HUES48 (cell line): Measurements from ENCODE around the gene GABPB2.
"Not testable (repeated sequence)": the region's sequence is repeated elsewhere in the genome, so short reads cannot be mapped to it uniquely, and the experiment has no call there.

Experiments used
- H3K27ac ChIP-seq: one replicate; pipeline ENCODE4 v1.7.0; 2013; ENCODE audit warnings: low read depth, low read length, inconsistent platforms
- H3K27me3 ChIP-seq: 2 replicates; pipeline ENCODE4 v1.6.1; 2013; ENCODE audit warnings: mild to moderate bottlenecking, low read length; ENCODE audit not compliant: control insufficient read depth, insufficient read depth
- H3K36me3 ChIP-seq: 2 replicates; pipeline ENCODE4 v1.6.1; 2013; ENCODE audit warnings: low read length; ENCODE audit not compliant: control insufficient read depth, insufficient read depth
- H3K4me1 ChIP-seq: 2 replicates; pipeline ENCODE4 v1.6.1; 2013; ENCODE audit warnings: mild to moderate bottlenecking, low read length; ENCODE audit not compliant: control insufficient read depth, insufficient read depth
- H3K4me3 ChIP-seq: 2 replicates; pipeline ENCODE4 v1.5.1; 2013; ENCODE audit warnings: mild to moderate bottlenecking, low read depth, low read length
- H3K9ac ChIP-seq: 2 replicates; pipeline ENCODE4 v1.6.1; 2013; ENCODE audit warnings: mild to moderate bottlenecking, low read depth, low read length, moderate library complexity
- H3K9me3 ChIP-seq: 2 replicates; pipeline ENCODE4 v1.6.1; 2013; ENCODE audit warnings: low read length; ENCODE audit not compliant: control insufficient read depth, insufficient read depth

The GABPB2 gene

DNA sequence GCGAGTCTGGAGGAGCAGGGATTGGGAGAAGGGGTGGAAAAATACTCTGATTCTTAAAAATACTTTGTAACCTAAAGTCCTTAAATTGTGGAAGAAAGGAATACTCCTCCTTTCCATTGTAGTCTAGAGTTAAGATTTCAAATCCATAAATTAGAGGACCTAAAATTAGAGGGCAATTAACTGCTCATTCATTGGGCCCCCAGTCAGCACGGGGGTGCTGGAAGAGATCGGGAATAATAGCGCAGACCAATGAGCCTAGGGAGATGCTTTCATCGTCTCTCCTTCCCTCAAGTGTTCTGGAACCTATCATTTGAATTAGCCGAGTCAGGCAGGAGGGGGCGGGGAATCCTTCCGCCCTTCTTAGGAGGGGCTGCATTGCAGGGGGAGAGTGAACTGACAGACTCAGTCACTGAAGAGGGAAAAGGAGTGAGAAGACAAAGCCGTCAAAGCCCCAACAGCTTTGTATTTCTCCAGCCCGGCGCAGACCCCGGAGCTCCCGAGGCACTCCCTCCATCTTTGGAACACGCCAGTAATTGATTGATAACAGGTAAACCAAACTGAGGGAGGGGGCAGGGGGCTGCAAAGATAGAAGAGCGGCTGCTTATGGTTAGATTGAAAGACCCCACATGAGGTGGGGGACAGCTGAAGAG, 10.4 kb upstream of the GABPB2 start, which contains the start of gene MLLT11:
Gene MLLT11 (plus strand): TSS at position 391 of the 650 bp plus-strand sequence. CDS start 6,828 bp downstream, outside the sequence.
- Histone ChIP-seq H3K36me3 (peaks cover 22% of the 10 kb centered on the region), H3K27ac (peak within 1 kb of the TSS; percentile 92), H3K4me3 (peak within 1 kb of the TSS; percentile 93), H3K9me3 (no peaks in the 10 kb centered on the region), H3K9ac (peak within 1 kb of the TSS; percentile 84), H3K27me3 (no peaks in the 10 kb centered on the region), H3K4me1 (peaks cover 31% of the 10 kb centered on the region)

DNA sequence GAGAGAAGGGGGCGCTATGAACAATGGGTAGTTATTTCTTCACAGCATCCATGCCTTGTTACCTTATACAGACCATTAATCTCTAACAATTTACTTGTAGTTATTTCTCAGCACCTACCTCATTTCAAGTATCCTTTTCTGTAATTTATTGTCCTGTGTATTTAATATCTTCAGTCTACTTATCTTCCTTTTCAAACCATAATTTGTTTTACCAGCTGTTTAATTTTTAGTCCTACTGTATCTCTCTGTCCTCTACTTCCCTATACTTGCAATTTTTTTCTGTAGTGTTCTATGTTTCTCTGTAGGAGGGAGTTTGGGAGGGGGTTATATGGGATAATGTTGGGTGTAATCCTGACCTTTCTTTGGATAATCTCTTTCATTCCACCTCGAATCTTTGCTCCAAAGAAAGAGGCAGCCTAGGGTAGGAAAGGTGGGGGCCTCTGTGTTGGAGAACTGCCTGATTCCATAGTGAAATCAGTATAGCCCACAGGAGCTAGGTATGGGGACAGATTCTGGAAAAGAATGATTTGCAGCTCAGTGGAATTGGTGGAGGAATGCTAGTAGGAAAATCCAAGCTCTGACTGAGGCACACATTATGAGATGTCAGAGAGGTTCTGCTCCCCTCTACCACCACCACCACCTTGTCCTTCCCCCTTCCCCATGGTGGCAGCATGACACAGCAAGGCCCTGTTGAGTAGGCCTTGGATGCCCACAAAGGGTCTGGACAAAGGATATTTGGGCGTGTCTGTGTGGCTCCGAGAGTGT, 9.7 kb upstream of the GABPB2 start:
- Histone ChIP-seq H3K9me3 (no peaks in the 10 kb centered on the region), H3K4me1 (peaks cover 31% of the 10 kb centered on the region), H3K36me3 (peaks cover 17% of the 10 kb centered on the region), H3K27me3 (no peaks in the 10 kb centered on the region), H3K27ac (peak overlapping the region; percentile 92), H3K4me3 (peak overlapping the region; percentile 93), H3K9ac (peak overlapping the region; percentile 84)

DNA sequence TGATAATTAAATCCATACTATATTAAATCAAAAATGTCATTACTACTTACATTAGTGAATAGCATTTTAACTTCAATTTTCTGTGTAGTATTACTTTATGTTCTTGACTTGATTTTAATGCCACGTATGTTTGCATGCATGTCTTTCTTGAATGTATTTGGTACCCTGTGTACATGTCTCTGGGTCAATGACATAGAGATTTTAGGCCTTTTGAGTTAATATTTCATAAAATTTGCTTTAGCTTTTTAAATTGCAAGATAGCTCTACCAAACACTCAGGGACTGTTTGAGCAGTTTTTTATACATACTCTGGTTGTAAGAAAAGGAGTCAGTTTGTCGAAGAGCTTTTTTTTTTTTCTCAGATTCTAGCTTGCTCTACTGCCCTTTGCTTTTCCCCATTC, 8.9 kb upstream of the GABPB2 start:
- H3K27me3 ChIP-seq, result no peaks in the 10 kb centered on the region
- peak overlapping the region; percentile 93 for H3K4me3 ChIP-seq
- H3K9me3 ChIP-seq, result no peaks in the 10 kb centered on the region
- H3K4me1 ChIP-seq, result peaks cover 28% of the 10 kb centered on the region
- peak overlapping the region; percentile 92 for H3K27ac ChIP-seq
- H3K36me3 ChIP-seq, result peaks cover 13% of the 10 kb centered on the region
- peak overlapping the region; percentile 84; the same call in 1 of the 2 replicates for H3K9ac ChIP-seq

DNA sequence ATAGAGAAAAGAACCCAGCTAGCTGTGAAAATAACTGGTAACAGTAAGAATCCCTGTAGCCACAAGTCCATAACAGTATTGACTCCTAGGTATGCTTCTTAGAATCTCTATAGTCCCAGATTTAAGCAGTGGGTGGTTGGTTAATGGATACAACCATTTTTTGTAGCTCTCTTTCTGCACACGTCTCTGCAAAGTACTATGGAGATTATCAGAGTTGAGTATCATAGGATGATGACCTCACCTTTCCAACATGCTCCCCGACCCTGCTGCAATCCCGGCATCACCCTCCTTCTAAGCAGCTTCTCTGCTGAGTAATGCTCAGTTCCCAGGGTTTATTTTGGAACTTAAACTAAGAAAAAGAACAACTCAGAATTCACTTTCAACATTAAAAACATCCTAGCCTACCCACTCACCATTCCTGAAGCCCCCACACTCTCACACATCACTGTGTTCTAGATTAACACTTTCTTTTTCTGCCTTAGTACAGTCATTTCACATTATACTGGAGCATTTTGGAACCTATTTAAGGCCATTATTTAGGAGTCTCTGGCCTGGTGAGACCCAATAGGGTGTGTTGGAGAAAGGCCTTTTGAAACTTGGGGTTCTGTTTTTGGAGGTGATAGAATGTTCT, 7.7 kb upstream of the GABPB2 start:
- Histone ChIP-seq H3K27ac (peak overlapping the region; percentile 44), H3K4me1 (peaks cover 24% of the 10 kb centered on the region), H3K36me3 (peaks cover 21% of the 10 kb centered on the region), H3K4me3 (no peak overlapping the region), H3K9me3 (no peaks in the 10 kb centered on the region), H3K9ac (no peak overlapping the region), H3K27me3 (no peaks in the 10 kb centered on the region)

DNA sequence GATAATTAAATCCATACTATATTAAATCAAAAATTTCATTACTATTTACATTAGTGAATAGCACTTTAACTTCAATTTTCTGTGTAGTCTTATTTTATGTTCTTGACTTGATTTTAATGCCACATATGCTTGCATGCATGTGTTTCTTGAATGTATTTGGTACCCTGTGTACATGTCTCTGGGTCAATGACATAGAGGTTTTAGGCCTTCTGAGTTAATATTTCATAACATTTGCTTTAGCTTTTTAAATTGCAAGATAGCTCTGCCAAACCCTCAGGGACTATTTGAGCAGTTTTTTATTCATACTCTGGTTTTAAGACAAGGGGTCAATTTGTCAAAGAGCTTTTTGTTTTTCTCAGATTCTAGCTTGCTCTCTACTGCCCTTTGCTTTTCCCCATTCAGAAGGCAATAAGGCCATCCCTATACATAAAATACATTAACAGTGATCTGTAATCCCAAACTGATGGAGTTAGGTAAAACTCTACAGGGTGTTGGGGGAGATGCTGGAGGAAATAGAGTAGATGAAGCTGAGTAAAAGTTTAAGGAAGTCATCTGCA, 5.4 kb upstream of the GABPB2 start:
- Histone ChIP-seq H3K27me3 (no peaks in the 10 kb centered on the region), H3K27ac (no peak overlapping the region)

DNA sequence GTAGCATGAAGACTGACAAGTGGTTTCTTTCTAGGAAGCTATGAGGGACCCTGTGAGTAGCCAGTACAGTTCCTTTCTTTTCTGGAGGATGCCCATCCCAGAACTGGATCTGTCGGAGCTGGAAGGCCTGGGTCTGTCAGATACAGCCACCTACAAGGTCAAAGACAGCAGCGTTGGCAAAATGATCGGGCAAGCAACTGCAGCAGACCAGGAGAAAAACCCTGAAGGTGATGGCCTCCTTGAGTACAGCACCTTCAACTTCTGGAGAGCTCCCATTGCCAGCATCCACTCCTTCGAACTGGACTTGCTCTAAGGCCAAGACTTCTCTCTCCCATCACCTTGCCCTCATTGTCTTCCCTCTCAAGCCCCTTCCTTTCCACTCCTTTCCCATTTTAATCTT, 3.4 kb upstream of the GABPB2 start:
- Histone ChIP-seq H3K9ac (no peak overlapping the region), H3K9me3 (no peaks in the 10 kb centered on the region), H3K4me3 (no peak overlapping the region), H3K27me3 (no peaks in the 10 kb centered on the region), H3K27ac (no peak overlapping the region), H3K4me1 (peaks cover 9% of the 10 kb centered on the region; the same call in 1 of the 2 replicates), H3K36me3 (peaks cover 27% of the 10 kb centered on the region)

More for the DNA sequence above, 5.4 kb upstream of the GABPB2 start:
- no peak overlapping the region for H3K9ac ChIP-seq
- H3K9me3 ChIP-seq, result no peaks in the 10 kb centered on the region
- peaks cover 18% of the 10 kb centered on the region; the same call in 1 of the 2 replicates for H3K4me1 ChIP-seq
- no peak overlapping the region for H3K4me3 ChIP-seq
- H3K36me3 ChIP-seq, result peaks cover 27% of the 10 kb centered on the region

DNA sequence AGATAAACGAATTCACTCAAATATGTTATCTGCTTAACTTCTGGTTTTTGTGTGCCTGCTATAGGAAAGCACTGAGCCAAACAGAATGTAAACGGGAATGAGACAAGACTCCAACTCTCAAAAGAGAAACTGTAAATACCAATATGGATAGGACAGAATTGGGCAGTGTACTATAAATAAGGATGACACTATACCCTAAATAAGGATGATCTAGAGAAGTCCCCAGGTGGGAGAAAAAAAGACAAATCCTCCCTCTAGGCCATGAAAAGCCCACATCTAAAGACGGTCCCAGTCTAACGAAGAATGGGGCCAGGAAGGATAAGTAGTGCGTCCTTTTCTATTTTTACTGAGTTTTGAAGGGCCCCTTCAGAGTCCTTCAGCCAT, 1.5 kb upstream of the GABPB2 start:
- Histone ChIP-seq H3K9ac (no peak overlapping the region), H3K9me3 (no peaks in the 10 kb centered on the region), H3K4me3 (no peak overlapping the region), H3K4me1 (peaks cover 4% of the 10 kb centered on the region; the same call in 1 of the 2 replicates), H3K36me3 (peaks cover 23% of the 10 kb centered on the region), H3K27me3 (no peaks in the 10 kb centered on the region), H3K27ac (peak overlapping the region; percentile 46)

DNA sequence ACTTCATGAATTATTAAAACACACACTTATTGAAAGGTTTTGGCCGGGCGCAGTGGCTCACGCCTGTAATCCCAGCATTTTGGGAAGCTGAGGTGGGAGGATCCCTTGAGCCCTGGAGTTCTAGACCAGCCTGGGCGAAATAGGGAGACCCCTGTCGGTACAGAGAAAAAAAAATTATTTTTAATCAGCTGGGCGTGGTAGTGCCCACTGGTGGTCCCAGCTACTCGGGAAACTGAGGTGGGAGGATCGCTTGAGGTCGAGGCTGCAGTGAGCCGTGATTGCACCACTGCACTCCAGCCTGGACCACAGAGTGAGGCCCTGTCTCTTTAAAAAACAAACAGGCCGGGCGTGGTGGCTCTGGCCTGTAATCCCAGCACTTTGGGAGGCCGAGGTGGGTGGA, 1.7 kb downstream of the GABPB2 start:
- Histone ChIP-seq H3K4me1 (no peaks in the 10 kb centered on the region), H3K4me3 (no peak overlapping the region), H3K27me3 (no peaks in the 10 kb centered on the region), H3K9ac (no peak overlapping the region), H3K27ac (no peak overlapping the region), H3K9me3 (no peaks in the 10 kb centered on the region), H3K36me3 (peaks cover 12% of the 10 kb centered on the region)

DNA sequence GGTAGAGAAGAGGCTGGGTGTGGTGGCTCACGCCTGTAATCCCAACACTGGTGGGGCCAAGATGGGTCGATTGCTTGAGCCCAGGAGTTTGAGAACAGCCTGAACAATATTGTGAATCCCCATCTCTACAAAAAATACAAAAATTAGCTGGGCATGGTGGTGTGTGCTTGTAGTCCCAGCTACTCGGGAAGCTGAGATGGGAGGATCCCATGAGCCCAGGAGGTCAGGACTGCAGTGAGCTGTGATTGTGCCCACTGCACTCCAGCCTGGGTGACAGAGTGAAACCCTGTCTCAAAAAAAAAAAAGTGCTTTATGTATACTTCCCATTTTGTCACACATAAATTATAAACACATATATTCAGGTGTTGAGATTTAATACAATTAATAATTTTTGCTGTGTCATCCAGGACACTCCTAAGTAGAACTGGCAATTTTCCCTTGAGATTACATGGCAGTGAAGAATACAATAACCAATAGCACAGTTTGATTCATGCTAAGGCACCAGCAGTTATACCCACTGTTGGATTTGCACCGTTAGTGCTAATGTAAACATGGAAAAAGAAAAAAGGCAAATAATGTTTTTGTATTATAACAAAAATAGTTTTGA, 15.5 kb downstream of the GABPB2 start:
- Histone ChIP-seq H3K4me3 (no peak overlapping the region), H3K36me3 (no peaks in the 10 kb centered on the region), H3K4me1 (peaks cover 5% of the 10 kb centered on the region), H3K9ac (no peak overlapping the region), H3K27me3 (no peaks in the 10 kb centered on the region), H3K27ac (no peak overlapping the region), H3K9me3 (no peaks in the 10 kb centered on the region)

DNA sequence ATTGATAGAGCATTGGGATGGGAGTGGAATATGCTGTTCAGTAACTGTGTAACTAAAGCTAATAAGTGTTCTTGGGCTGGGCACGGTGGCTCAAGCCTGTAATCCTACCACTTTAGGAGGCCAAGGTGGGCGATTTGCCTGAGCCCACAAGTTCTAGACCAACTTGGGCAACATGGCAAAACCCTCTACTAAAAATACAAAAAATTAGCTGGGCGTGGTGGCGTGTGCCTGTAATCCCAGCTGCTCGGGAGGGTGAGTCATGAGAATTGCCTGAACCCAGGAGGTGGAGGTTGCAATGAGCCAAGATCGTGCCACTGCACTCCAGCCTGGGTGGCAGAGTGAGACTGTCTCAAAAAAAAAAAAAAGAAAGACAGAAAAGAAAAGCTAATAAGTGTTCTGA, 26.9 kb downstream of the GABPB2 start:
- not testable (repeated sequence) for H3K27ac ChIP-seq, H3K9me3 ChIP-seq, H3K4me3 ChIP-seq, H3K4me1 ChIP-seq, H3K36me3 ChIP-seq, H3K9ac ChIP-seq, H3K27me3 ChIP-seq
